T-helper 2 cell treated with Interferon-gamma antibody and Interleukin-4, amounts not matched to agents 5 μg/mL and 100 μg/mL, for 36 hours (primary cell): Measurements from ENCODE around the gene FAM163A.
"Not testable (repeated sequence)": the region's sequence is repeated elsewhere in the genome, so short reads cannot be mapped to it uniquely, and the experiment has no call there.

Experiments used
- DNase-seq: peaks from one replicate; pipeline ENCODE4 v3.0.0; 2021; ENCODE audit warnings: low spot score
- H3K27ac Mint-ChIP-seq: one replicate; pipeline ENCODE4 v1.8.0; 2021; ENCODE audit warnings: mild to moderate bottlenecking, mixed read lengths
- H3K27me3 Mint-ChIP-seq: one replicate; pipeline ENCODE4 v1.8.0; 2021; ENCODE audit warnings: low read depth, mixed read lengths
- H3K36me3 Mint-ChIP-seq: one replicate; pipeline ENCODE4 v1.8.0; 2021; ENCODE audit warnings: low read depth, mixed read lengths
- H3K4me1 Mint-ChIP-seq: one replicate; pipeline ENCODE4 v1.8.0; 2021; ENCODE audit warnings: low read depth, mixed read lengths
- H3K4me3 Mint-ChIP-seq: one replicate; pipeline ENCODE4 v1.8.0; 2022; ENCODE audit warnings: mild to moderate bottlenecking, moderate library complexity, mixed read lengths
- H3K9me3 Mint-ChIP-seq: one replicate; pipeline ENCODE4 v1.8.0; 2021; ENCODE audit warnings: mixed read lengths

FAM163A gene

GRCh38 chr1:179840107-179840506 lies 97.0 kb downstream of the FAM163A start:
- H3K4me3 Mint-ChIP-seq: no peak overlapping the region
- no peak for DNase-seq
- H3K4me1 Mint-ChIP-seq: no peaks in the 10 kb centered on the region
- no peaks in the 10 kb centered on the region for H3K9me3 Mint-ChIP-seq
- no peak overlapping the region for H3K27ac Mint-ChIP-seq
- peaks cover 10% of the 10 kb centered on the region for H3K36me3 Mint-ChIP-seq
- no peaks in the 10 kb centered on the region for H3K27me3 Mint-ChIP-seq

- Mint-ChIP-seq H3K27me3 (no peaks in the 10 kb centered on the region), H3K9me3 (no peaks in the 10 kb centered on the region), H3K27ac (no peak overlapping the region), H3K36me3 (peaks cover 35% of the 10 kb centered on the region), H3K4me3 (no peak overlapping the region), H3K4me1 (peaks cover 2% of the 10 kb centered on the region)
- DNase-seq: no peak
Observed at GRCh38 chr1:179848233-179848632, 105.1 kb downstream of the FAM163A start.

DNA sequence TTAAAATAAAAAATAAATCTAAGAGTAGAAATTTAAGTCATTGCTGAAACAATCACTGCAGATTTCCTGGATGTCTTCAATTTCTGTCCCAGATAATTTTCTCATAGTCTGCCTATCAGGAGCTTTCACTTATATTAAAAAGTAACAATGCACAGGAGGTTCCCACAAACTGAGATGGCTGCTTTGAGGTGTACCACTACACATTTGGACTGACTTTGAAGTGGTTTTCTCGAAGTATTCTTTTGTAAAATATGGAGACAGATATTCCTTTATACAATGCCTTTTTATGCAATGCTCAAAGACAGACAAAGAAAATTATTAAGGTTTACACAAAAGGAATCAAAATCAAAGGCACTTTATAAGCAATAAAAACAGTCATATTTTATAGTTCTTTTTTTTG lies 110.0 kb downstream of the FAM163A start:
- Mint-ChIP-seq H3K4me3 (no peak overlapping the region), H3K4me1 (peaks cover 6% of the 10 kb centered on the region), H3K9me3 (no peaks in the 10 kb centered on the region), H3K27ac (no peak overlapping the region), H3K36me3 (peaks cover 26% of the 10 kb centered on the region), H3K27me3 (no peaks in the 10 kb centered on the region)
- no peak for DNase-seq

- H3K4me1 Mint-ChIP-seq, H3K27me3 Mint-ChIP-seq, H3K4me3 Mint-ChIP-seq, H3K9me3 Mint-ChIP-seq, H3K27ac Mint-ChIP-seq, DNase-seq: not testable (repeated sequence)
- H3K36me3 Mint-ChIP-seq: peaks cover 17% of the 10 kb centered on the region
Observed at GRCh38 chr1:179855831-179856230, 112.7 kb downstream of the FAM163A start.

- Mint-ChIP-seq H3K4me1 (peaks cover 6% of the 10 kb centered on the region), H3K36me3 (peaks cover 16% of the 10 kb centered on the region), H3K9me3 (no peaks in the 10 kb centered on the region), H3K27ac (no peak overlapping the region), H3K4me3 (no peak overlapping the region), H3K27me3 (no peaks in the 10 kb centered on the region)
- DNase-seq: no peak
Observed at GRCh38 chr1:179856296-179856695, 113.2 kb downstream of the FAM163A start.

- no peaks in the 10 kb centered on the region for H3K27me3 Mint-ChIP-seq
- no peak for DNase-seq
- peaks cover 20% of the 10 kb centered on the region for H3K36me3 Mint-ChIP-seq
- H3K27ac Mint-ChIP-seq: no peak overlapping the region
- H3K4me3 Mint-ChIP-seq: no peak overlapping the region
- H3K9me3 Mint-ChIP-seq: no peaks in the 10 kb centered on the region
- peaks cover 8% of the 10 kb centered on the region for H3K4me1 Mint-ChIP-seq
Observed at GRCh38 chr1:179857009-179857408, 113.9 kb downstream of the FAM163A start.

- no peaks in the 10 kb centered on the region for H3K9me3 Mint-ChIP-seq
- no peak overlapping the region for H3K4me3 Mint-ChIP-seq
- no peak for DNase-seq
- H3K27me3 Mint-ChIP-seq: no peaks in the 10 kb centered on the region
- H3K36me3 Mint-ChIP-seq: peaks cover 35% of the 10 kb centered on the region
- peaks cover 5% of the 10 kb centered on the region for H3K4me1 Mint-ChIP-seq
- no peak overlapping the region for H3K27ac Mint-ChIP-seq
Observed at GRCh38 chr1:179860652-179861051, 117.6 kb downstream of the FAM163A start.

DNA sequence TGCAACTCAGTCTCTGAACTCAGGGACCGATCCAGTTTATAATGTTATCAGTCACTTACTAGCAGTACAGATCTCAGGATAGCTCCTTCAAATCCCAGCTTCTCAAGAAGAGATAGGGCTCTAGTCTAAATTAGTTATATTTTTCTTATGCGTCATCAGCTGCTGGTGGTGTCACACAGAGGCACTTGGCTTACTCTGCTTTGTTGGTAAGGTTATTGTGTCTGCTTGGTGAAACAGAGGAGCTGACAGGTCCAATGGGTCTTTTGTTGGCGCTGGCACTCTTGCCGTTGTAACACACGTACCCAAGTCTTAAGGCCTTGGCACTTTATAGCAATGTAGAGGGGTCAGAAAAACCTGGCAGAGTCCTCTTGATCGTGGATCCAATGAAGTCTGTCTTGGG lies 122.3 kb downstream of the FAM163A start:
- H3K4me1 Mint-ChIP-seq: peaks cover 5% of the 10 kb centered on the region
- H3K36me3 Mint-ChIP-seq: peaks cover 44% of the 10 kb centered on the region

More for the DNA sequence above, 122.3 kb downstream of the FAM163A start:
- H3K27me3 Mint-ChIP-seq: no peaks in the 10 kb centered on the region
- no peak overlapping the region for H3K4me3 Mint-ChIP-seq
- no peak overlapping the region for H3K27ac Mint-ChIP-seq
- DNase-seq: no peak
- no peaks in the 10 kb centered on the region for H3K9me3 Mint-ChIP-seq
